K562 (cell line): ENCODE measurements around the gene BIRC6. TPM values are rescaled to one million over a fixed set of nuclear protein-coding genes. Genes with fewer than 3 reads are reported as not detected.

ENCODE experiments used
- BRCA1 ChIP-seq, 2 experiments: fragments of 450-650 bp in 1 of 2; sonication (generic) in 1 of 2; formaldehyde crosslinking in 1 of 2; IDR thresholded peaks; 2 replicates each; pipeline versions ENCODE4 v1.5.0 to v1.6.1; 2017 to 2020; ENCODE audit warnings: mild to moderate bottlenecking in 1 of 2, missing genetic modification reagents in 1 of 2
- CBFA2T3 ChIP-seq: fragments of 450-650 bp; IDR thresholded peaks from 2 replicates; pipeline ENCODE4 v1.6.1; 2017
- CBX5 ChIP-seq: IDR thresholded peaks from 2 replicates; pipeline ENCODE4 v1.6.1; 2014; ENCODE audit warnings: low read depth, borderline replicate concordance
- CHD4 ChIP-seq: fragments of 200-600 bp; sonication (generic); IDR thresholded peaks from 3 replicates; pipeline ENCODE4 v1.6.1; 2012; ENCODE audit warnings: low read depth, mild to moderate bottlenecking, mixed read lengths, low read length, inconsistent platforms; ENCODE audit not compliant: insufficient read depth, insufficient replicate concordance, poor library complexity, severe bottlenecking
- EP300 ChIP-seq: IDR thresholded peaks from 2 replicates; pipeline ENCODE4 v1.6.1; 2012; ENCODE audit warnings: low read length, improper control_type of control experiment
- GATA2 ChIP-seq: sonication (generic); formaldehyde crosslinking; IDR thresholded peaks from 2 replicates; pipeline ENCODE4 v1.4.0; 2020; ENCODE audit warnings: mild to moderate bottlenecking, missing genetic modification reagents
- HNRNPL ChIP-seq: fragments of 200-400 bp; formaldehyde crosslinking; IDR thresholded peaks from 2 replicates; pipeline ENCODE4 v1.6.1; 2017; ENCODE audit warnings: low read depth, mild to moderate bottlenecking, low read length
- HNRNPUL1 ChIP-seq: fragments of 200-400 bp; formaldehyde crosslinking; IDR thresholded peaks from 2 replicates; pipeline ENCODE4 v1.6.1; 2017; ENCODE audit warnings: low read length
- KAT2B ChIP-seq: IDR thresholded peaks from one replicate; pipeline ENCODE4 v1.6.1; 2012; ENCODE audit warnings: low read depth, mild to moderate bottlenecking, control low read depth, inconsistent platforms, low read length, moderate library complexity
- LCOR ChIP-seq: sonication (generic); formaldehyde crosslinking; IDR thresholded peaks from 2 replicates; pipeline ENCODE4 v1.8.0; 2022; ENCODE audit warnings: mild to moderate bottlenecking, missing genetic modification reagents
- MAZ ChIP-seq, 2 experiments: fragments of 450-650 bp in 1 of 2; sonication (generic) in 1 of 2; formaldehyde crosslinking; IDR thresholded peaks in 1 of 2; conservative IDR thresholded peaks in 1 of 2; 2 replicates each; pipeline versions ENCODE4 v1.4.0 to v1.5.0; 2020; ENCODE audit warnings: mild to moderate bottlenecking in 1 of 2, missing genetic modification reagents in 1 of 2
- MCM2 ChIP-seq: fragments of 450-650 bp; IDR thresholded peaks from 2 replicates; pipeline ENCODE4 v1.6.1; 2017; ENCODE audit warnings: low read depth, mild to moderate bottlenecking
- NR3C1 ChIP-seq: sonication (generic); formaldehyde crosslinking; IDR thresholded peaks from 2 replicates; pipeline ENCODE4 v1.8.1; 2022; ENCODE audit warnings: missing genetic modification reagents
- POLR3G ChIP-seq: IDR thresholded peaks from 2 replicates; pipeline ENCODE4 v1.6.1; 2011; ENCODE audit not compliant: insufficient read length, insufficient replicate concordance; ENCODE audit errors: extremely low read depth
- PRMT5 ChIP-seq: sonication (generic); formaldehyde crosslinking; IDR thresholded peaks from 2 replicates; pipeline ENCODE4 v1.5.0; 2020; ENCODE audit warnings: missing genetic modification reagents
- RUNX1 ChIP-seq: sonication (generic); IDR thresholded peaks from 2 replicates; pipeline ENCODE4 v1.6.1; 2016; ENCODE audit warnings: antibody characterized with exemption, low read depth
- SIX5 ChIP-seq, 2 experiments: IDR thresholded peaks; 2 replicates each; pipeline ENCODE4 v1.6.1; 2011; ENCODE audit warnings: low read length in 2 of 2, borderline replicate concordance in 1 of 2, low read depth in 1 of 2, mild to moderate bottlenecking in 1 of 2, moderate library complexity in 1 of 2; ENCODE audit not compliant: insufficient read depth in 1 of 2
- SMARCB1 ChIP-seq: IDR thresholded peaks from 2 replicates; pipeline ENCODE4 v1.6.1; 2011; ENCODE audit warnings: improper control_type of control experiment, low read depth; ENCODE audit not compliant: insufficient read length
- SNIP1 ChIP-seq: fragments of 450-650 bp; IDR thresholded peaks from 2 replicates; pipeline ENCODE4 v1.7.1; 2017; ENCODE audit warnings: low read depth, mild to moderate bottlenecking
- SP2 ChIP-seq: IDR thresholded peaks from 2 replicates; pipeline ENCODE4 v1.6.1; 2011; ENCODE audit warnings: mild to moderate bottlenecking, low read depth, low read length, moderate library complexity; ENCODE audit not compliant: poor library complexity, severe bottlenecking; ENCODE audit errors: extremely low read depth
- TAL1 ChIP-seq: fragments of 450-650 bp; IDR thresholded peaks from 2 replicates; pipeline ENCODE4 v1.6.1; 2016; ENCODE audit warnings: mild to moderate bottlenecking
- TBP ChIP-seq: optimal IDR thresholded peaks from 2 replicates; pipeline ENCODE3; 2011; ENCODE audit warnings: low read depth, low read length, improper control_type of control experiment
- TFAP4 ChIP-seq: sonication (generic); formaldehyde crosslinking; IDR thresholded peaks from 2 replicates; pipeline ENCODE4 v1.8.0; 2022; ENCODE audit warnings: missing genetic modification reagents, mild to moderate bottlenecking, moderate library complexity, borderline replicate concordance
- ZNF12 ChIP-seq: sonication (generic); formaldehyde crosslinking; IDR thresholded peaks from 2 replicates; pipeline ENCODE4 v1.4.0; 2020; ENCODE audit warnings: mild to moderate bottlenecking, missing genetic modification reagents
- ZNF121 ChIP-seq: sonication (generic); formaldehyde crosslinking; conservative IDR thresholded peaks from 2 replicates; pipeline ENCODE4 v1.8.0; 2022; ENCODE audit warnings: missing genetic modification reagents
- ZNF146 ChIP-seq: IDR thresholded peaks from one replicate; pipeline ENCODE4 v1.6.1; 2018; ENCODE audit warnings: missing compliant biosample characterization; ENCODE audit not compliant: unreplicated experiment
- ZNF212 ChIP-seq: fragments of 450-650 bp; formaldehyde crosslinking; IDR thresholded peaks from 2 replicates; pipeline ENCODE4 v1.4.0; 2020; ENCODE audit warnings: mild to moderate bottlenecking
- ZNF511 ChIP-seq: sonication (generic); formaldehyde crosslinking; IDR thresholded peaks from 2 replicates; pipeline ENCODE4 v1.8.0; 2022; ENCODE audit warnings: mild to moderate bottlenecking, missing genetic modification reagents
- ZNF707 ChIP-seq: fragments of 250-450 bp; sonication (Bioruptor Pico); conservative IDR thresholded peaks from 2 replicates; pipeline ENCODE4 v1.8.0; 2022; ENCODE audit warnings: inconsistent platforms, mild to moderate bottlenecking, moderate library complexity
- ZSCAN29 ChIP-seq: fragments of 450-650 bp; IDR thresholded peaks from 2 replicates; pipeline ENCODE4 v1.6.1; 2017
- polyA plus RNA-seq, 8 experiments: library from polyadenylated mRNA; depleted of rRNA in 4 of 8; stranded (reverse) in 5 of 8; unstranded in 3 of 8; fragments of >200 nt; fragmentation: Nextera tagmentation in 2 of 8; fragmentation: Illumina TruSeq in 1 of 8; extraction: Ambion mirVana in 2 of 8; extraction: Trizol in 1 of 8; gene quantifications; 2 replicates each; pipeline versions ENCODE4 v1.2.1 to v1.2.3, GENCODE V29; 2011 to 2014; ENCODE audit warnings: inconsistent platforms in 1 of 8, missing spikeins in 1 of 8
- total RNA-seq, 7 experiments: library from RNA; depleted of rRNA in 6 of 7; stranded (reverse); fragments of >200 nt in 6 of 7; fragmentation: Illumina TruSeq in 2 of 7; extraction: Trizol in 2 of 7; gene quantifications; 2 replicates each; pipeline versions ENCODE4 v1.2.1 to v1.2.3, GENCODE V29; 2011 to 2021; ENCODE audit warnings: low replicate concordance in 1 of 7

BIRC6 gene
- total and polyA plus RNA-seq, 9 of the 15 experiments (the other 6 are each of a cell fraction or from before 2014, with no cell fraction given): 18.8 to 110 (median 49.8) TPM

GRCh38 chr2:32627814-32628579, 271.2 kb downstream of the BIRC6 start, which contains the start of gene TTC27 (continued):
- TF ChIP-seq TAL1 (no peak), ZNF121 (no peak), BRCA1 (IDR thresholded peaks at IDR 0.05) (no peak), BRCA1 (CRISPR knock-in tag; IDR thresholded peaks at IDR 0.05) (no peak), CBX5 (no peak), ZNF212 (no peak), NR3C1 (no peak), KAT2B (no peak), SMARCB1 (no peak), POLR3G (no peak), MCM2 (no peak), LCOR (CRISPR knock-in tag) (no peak; the same call in 1 of the 2 replicates), HNRNPUL1 (no peak), RUNX1 (no peak), ZSCAN29 (no peak), PRMT5 (CRISPR knock-in tag) (no peak), ZNF12 (no peak), SP2 (no peak), GATA2 (CRISPR knock-in tag) (no peak), SIX5 (IDR thresholded peaks at IDR 0.05; ENCODE audit: borderline replicate concordance in 1 of 2, insufficient read depth in 1 of 2, low read depth in 1 of 2, low read length in 2 of 2) (no peak; a peak in 1 of 4 replicates), CBFA2T3 (no peak), TFAP4 (CRISPR knock-in tag) (peak; percentile 68; the same call in 1 of the 2 replicates), SNIP1 (no peak), TBP (peak; percentile 65), ZNF707 (no peak), ZNF146 (no peak), EP300 (no peak), ZNF511 (peak; percentile 70; the same call in 1 of the 2 replicates), CHD4 (no peak), MAZ (CRISPR knock-in tag; conservative IDR thresholded peaks at IDR 0.05 in 1 of 2, IDR thresholded peaks at IDR 0.05 in 1 of 2) (peak; percentile 36 to 87; a peak in 3 of 4 replicates), HNRNPL (no peak)
